HG03432 (cell line): ENCODE measurements around the gene PLCG2.

ENCODE experiments used
- ATAC-seq: cut with Tn5 transposase; IDR thresholded peaks from one replicate; pipeline ENCODE4 v1.9.1; 2021; ENCODE audit warnings: mild to moderate bottlenecking, moderate library complexity; ENCODE audit not compliant: unreplicated experiment

PLCG2 gene

DNA sequence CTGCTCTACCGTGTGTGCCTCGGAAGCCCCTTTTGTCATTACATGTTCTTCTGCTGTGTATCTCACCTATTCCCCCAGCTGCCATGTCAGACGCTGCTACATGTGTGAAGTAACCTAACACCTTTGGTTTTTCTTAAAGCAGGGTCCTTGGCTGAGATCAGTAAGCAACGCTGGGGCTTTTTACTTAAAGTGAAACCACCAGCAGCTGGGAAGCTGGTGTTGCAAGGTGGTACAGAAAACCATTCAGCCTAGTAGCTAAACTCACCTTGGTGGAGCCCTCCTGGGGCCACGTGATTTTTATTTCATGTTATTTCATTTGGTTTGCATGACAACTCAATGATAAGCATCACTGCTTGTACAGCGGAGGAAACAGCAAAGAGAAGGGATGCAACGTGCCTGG lies 62.6 kb downstream of the PLCG2 start:
- peak; percentile 60 for ATAC-seq

- no peak for ATAC-seq
These were observed 63.6 kb downstream of the PLCG2 start for GRCh38 chr16:81842564-81843242.

DNA sequence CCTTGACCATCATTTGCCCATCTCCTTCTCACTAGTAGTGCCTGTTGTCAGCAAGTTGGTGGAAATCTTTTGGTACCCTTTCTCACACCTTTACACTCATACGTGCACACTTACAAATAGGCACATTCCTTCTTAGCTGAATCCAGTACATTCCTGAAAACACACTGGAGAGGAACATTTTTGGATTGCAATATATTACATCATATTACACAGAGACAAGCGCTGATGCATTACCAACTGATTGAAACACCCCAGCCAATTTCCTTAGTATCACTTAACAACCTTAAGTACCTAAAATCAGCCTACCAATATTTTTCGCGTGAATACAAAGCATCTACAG lies 64.1 kb downstream of the PLCG2 start:
- no peak for ATAC-seq

DNA sequence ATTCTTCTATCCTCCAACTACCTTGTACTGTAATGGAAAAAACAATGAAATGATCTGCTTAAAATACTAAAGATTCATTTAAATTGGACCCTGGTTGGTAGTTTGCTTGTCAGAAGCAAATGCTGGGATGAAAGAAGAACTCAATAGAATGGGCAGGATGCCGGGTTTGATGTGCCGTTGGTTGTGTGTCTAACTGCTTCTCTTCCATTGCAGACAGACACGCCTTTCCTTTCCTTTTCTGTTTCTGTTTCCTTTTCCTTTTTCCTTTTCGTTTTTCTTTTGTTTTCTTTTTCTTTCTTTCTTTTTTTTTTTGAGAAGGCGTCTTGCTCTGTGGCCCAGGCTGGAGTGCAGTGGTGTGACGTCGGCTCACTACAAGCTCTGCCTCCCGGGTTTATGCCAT lies 64.6 kb downstream of the PLCG2 start:
- no peak for ATAC-seq

- no peak for ATAC-seq
These were observed 67.0 kb downstream of the PLCG2 start for GRCh38 chr16:81846105-81846504.

DNA sequence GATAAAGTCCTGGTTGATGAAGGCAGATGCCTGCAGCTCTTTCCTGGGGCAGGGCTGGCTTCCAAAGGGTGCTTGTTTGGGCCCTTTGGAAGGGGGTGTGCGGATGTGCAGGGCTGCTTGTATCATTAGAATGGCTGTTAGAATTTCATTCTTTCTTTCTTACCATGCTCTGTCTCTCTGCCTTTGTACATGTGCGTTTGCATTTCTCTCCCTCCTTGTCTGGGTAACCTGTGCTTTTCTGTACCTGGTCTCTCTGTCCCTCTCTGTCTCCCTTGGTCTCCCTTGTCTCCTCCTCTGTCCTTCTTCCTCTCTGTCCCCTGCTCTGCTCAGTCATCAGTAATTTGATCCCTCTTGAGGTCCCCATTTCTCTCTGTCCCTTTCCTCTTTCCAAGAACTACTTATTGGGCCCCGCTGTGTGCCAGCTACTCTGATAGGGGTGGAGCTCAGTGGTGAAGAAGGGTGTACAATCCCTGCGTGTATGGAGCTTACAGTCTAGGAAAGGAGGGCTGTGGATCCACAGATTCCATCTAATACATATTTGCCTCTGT lies 69.3 kb downstream of the PLCG2 start:
- no peak for ATAC-seq

DNA sequence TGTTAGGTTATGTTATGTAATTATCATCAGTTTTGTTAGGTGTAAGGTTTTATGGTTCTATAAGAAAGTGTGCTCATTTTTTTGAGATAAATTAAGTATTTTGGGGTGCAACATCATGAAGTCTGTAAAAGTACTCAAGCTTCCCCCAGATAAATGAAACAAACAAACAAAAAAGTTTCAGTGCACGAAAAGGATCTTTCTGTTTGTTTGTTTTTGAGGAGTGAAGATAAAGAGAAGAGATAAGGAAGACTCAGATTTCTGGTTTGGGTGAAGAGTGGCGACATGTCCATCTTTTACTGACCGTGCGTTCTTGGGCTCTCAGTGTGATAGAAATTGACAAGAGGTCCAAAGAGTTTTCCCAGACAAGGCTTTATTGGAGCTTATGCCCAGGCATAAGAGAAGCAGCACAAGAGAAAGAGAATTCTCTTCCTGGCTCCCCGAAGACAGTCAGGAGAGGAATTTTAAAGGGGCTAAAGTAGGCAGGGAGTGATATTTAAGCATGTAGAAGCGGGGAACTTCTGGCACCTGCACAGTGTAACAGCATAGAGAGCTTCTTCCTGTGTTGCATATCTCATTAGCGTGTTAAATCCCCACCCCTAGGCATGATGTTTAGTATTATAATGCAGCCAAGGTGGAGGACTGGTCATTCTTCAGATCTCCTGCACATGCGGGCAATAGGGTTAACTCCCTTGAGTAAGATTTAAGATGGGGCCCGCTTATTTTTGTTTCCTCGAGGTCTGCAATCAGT lies 71.3 kb downstream of the PLCG2 start:
- no peak for ATAC-seq

GRCh38 chr16:81852347-81852746 lies 73.3 kb downstream of the PLCG2 start:
- ATAC-seq = no peak

GRCh38 chr16:81855552-81856153 lies 76.6 kb downstream of the PLCG2 start:
- ATAC-seq = no peak

GRCh38 chr16:81860287-81861266 lies 81.5 kb downstream of the PLCG2 start:
- no peak for ATAC-seq

GRCh38 chr16:81861503-81861902 lies 82.4 kb downstream of the PLCG2 start:
- ATAC-seq = no peak

- no peak for ATAC-seq
These were observed 82.8 kb downstream of the PLCG2 start for GRCh38 chr16:81861915-81862314.

- ATAC-seq = peak; percentile 68
These were observed 84.7 kb downstream of the PLCG2 start for GRCh38 chr16:81863630-81864352.

- no peak for ATAC-seq
These were observed 85.7 kb downstream of the PLCG2 start for GRCh38 chr16:81864646-81865382.

DNA sequence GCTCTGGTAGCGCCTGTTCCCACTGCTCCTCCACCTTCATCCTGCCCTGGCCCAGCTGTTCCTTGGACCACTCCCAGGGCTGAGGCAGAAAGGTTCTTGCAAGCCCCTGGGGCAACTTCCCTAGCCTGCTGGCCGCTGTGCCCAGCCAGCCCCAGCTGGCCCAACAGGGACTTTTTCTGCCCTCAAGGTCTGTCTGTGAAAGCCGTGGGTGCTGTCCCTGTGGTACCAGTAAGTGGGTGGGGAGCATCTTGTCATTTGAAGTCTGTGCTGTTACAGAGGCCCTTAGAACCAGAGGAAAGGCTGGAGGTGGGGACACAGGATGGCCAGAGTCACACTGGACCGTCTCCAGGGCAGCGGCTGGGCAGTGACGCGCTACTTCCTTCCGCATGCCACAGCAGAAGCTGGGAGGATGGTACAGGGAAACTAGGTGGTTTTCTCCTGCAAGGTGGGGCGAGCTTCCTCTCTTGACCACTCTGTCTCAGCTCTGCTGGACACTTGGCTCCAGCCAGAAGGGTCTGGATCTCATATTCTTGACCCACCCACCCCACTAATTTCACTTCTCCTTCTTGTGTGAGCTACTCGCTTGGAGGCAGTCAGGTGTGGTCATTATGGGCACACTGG lies 87.8 kb downstream of the PLCG2 start:
- no peak for ATAC-seq

- no peak for ATAC-seq
These were observed 89.1 kb downstream of the PLCG2 start for GRCh38 chr16:81868057-81868748.

DNA sequence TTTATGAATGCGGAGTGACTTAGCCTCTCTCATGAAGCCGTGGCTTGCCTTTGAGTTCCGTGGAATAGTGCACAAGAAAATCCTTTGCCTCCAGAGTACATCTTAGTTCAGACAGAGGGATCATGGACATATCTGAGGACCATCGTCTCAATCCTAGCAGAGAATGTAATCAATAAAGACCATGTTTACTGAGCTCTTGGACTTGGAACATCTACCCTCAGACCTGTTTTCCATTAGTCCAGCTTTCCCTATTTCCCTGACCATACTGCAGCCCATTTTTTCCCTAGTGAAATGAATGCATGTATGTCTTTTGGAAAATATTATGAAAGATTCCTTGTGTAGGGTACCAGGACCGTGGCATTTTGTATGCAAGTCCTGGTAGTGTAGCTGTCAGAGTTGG lies 90.2 kb downstream of the PLCG2 start:
- ATAC-seq = no peak

DNA sequence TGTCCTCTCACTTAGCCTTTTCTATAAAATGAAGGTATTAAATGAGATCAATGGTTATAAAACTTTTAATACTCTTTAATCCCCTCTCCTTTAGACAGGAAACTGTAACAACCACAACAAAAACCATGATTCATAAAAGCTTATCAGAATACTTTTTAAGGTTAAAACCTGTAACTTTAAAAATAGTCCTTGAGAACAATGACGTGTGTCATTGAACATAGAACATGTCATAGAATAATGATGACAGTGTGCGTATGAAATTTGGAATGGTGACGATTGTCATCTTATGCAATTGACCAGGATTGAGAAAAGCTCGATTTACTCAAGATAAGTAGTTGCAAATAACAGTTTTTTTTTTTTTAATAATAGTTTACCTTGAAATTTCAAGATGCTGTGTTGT lies 94.1 kb downstream of the PLCG2 start:
- ATAC-seq = no peak
